PC-9 (cell line): ENCODE data around the gene PDE4B.

Experiments used
- CTCF ChIP-seq: fragments of 200-600 bp; sonication (generic); conservative IDR thresholded peaks from 2 replicates; pipeline ENCODE4 v1.6.1; 2017; ENCODE audit warnings: mixed run types, antibody characterized with exemption, mild to moderate bottlenecking, moderate library complexity
- EZH2 ChIP-seq: fragments of 200-600 bp; sonication (generic); IDR thresholded peaks from 2 replicates; pipeline ENCODE4 v1.8.0; 2017; ENCODE audit warnings: antibody characterized with exemption, low read depth

DNA sequence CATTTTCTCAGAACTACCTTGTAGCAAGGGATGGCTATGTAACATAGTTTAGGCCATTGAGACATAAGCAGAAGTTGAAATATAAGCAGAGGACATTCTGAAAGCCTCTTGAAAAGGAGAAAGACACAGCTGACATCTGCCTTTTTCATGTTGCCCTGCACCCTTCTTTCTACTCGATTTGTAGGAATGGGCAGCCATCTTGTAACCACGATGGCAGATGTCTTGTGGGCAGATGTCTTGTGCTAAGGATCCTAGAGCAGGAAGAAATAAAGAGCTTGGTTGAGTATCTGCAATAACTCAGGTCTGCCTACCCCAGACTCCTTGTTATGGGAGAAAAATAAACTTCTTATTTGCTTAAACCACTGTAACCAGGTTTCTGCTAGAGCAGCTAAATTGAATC, 351.0 kb downstream of the PDE4B start:
- TF ChIP-seq CTCF (no peak), EZH2 (no peak)
